Thyroid gland (tissue), 4 donors: Measurements from ENCODE around the gene TXLNB. TPM values are rescaled to one million over a fixed set of nuclear protein-coding genes. Genes with fewer than 3 reads are reported as not detected.

Source experiments
- DNase-seq, 2 donors: peaks; one replicate each; pipeline ENCODE4 v3.0.0-alpha.2; 2019
- H3K27ac ChIP-seq, 3 donors: fragments of 200-600 bp; sonication (generic); 1 replicate in 2 of 3; 2 replicates in 1 of 3; pipeline ENCODE4 v1.5.1; 2016 to 2019; ENCODE audit warnings: mild to moderate bottlenecking in 1 of 3, moderate library complexity in 1 of 3
- H3K27me3 ChIP-seq: fragments of 200-600 bp; sonication (generic); one replicate; pipeline ENCODE4 v1.5.1; 2019
- H3K36me3 ChIP-seq, 2 donors: fragments of 200-600 bp; sonication (generic); one replicate each; pipeline ENCODE4 v1.5.1; 2016 to 2019
- H3K4me1 ChIP-seq, 2 donors: fragments of 200-600 bp; sonication (generic); one replicate each; pipeline ENCODE4 v1.5.1; 2017 to 2019
- H3K4me3 ChIP-seq, 3 donors: fragments of 200-600 bp; sonication (generic); replicated peaks in 1 of 3; 1 replicate in 2 of 3; 2 replicates in 1 of 3; pipeline ENCODE4 v1.5.1; 2016; ENCODE audit warnings: mild to moderate bottlenecking in 1 of 3
- H3K9me3 ChIP-seq: fragments of 200-600 bp; sonication (generic); one replicate; pipeline ENCODE4 v1.5.1; 2017
- POLR2A ChIP-seq, 2 donors: fragments of 450-650 bp; IDR thresholded peaks; one replicate each; pipeline ENCODE4 v1.6.1; 2017; ENCODE audit warnings: antibody characterized with exemption in 2 of 2, mild to moderate bottlenecking in 2 of 2, moderate library complexity in 1 of 2
- WGBS, 2 donors: methylation state at CpG; one replicate each; pipeline ENCODE4 v1.1.5; 2017; 5-methylcytosine and 5-hydroxymethylcytosine counted together
- intact Hi-C: fragments of 100-400 bp; cut with DNase I; formaldehyde crosslinking; loops from one replicate; pipeline ENCODE4 v1.15.1; 2023
- total RNA-seq, 4 donors: library from RNA; depleted of rRNA; stranded (reverse); fragments of >200 nt; gene quantifications; one replicate each; pipeline ENCODE4 v1.2.3, GENCODE V29; 2016
- TF ChIP-seq, protein P1 (sequence below), 6 experiments: fragments of 200-600 bp in 3 of 6; fragments of 450-650 bp in 3 of 6; sonication (generic) in 3 of 6; IDR thresholded peaks; one replicate each; pipeline ENCODE4 v1.5.1; 2016 to 2019; ENCODE audit warnings: antibody characterized with exemption in 6 of 6, mild to moderate bottlenecking in 2 of 6, inconsistent platforms in 1 of 6, moderate library complexity in 1 of 6

The TXLNB gene
- total RNA-seq, 4 donors from 2014 or later = 0.17 to 1.3 (median 0.32) TPM

DNA sequence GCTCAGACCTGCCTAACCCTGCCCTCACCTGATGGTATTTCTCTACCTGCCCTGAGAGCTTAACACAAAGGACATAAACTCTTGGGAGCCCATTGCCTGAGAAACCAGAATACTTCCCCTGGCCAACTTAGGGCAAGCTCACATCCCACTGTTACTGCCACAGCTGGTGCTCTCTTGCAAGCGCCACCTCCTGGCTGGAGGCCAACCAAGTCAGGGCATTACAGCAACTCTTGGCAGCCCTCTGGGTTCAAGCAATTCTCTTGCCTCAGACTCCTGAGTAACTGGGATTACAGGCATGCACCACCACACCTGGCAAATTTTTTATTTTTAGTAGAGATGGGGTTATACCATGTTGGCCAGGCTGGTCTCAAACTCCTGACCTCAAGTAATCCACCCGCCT lies 86.8 kb downstream of the TXLNB start:
- intact Hi-C loops = no loop called here
- Histone ChIP-seq H3K4me3 (no peak overlapping the region), H3K4me1 (no peaks in the 10 kb centered on the region), H3K27ac (no peak overlapping the region), H3K27me3 (no peaks in the 10 kb centered on the region), H3K36me3 (no peaks in the 10 kb centered on the region), H3K9me3 (no peaks in the 10 kb centered on the region)
- WGBS, 2 donors = 98% methylated on average over 2 of the region's 2 CpGs
- TF ChIP-seq, protein P1, sequence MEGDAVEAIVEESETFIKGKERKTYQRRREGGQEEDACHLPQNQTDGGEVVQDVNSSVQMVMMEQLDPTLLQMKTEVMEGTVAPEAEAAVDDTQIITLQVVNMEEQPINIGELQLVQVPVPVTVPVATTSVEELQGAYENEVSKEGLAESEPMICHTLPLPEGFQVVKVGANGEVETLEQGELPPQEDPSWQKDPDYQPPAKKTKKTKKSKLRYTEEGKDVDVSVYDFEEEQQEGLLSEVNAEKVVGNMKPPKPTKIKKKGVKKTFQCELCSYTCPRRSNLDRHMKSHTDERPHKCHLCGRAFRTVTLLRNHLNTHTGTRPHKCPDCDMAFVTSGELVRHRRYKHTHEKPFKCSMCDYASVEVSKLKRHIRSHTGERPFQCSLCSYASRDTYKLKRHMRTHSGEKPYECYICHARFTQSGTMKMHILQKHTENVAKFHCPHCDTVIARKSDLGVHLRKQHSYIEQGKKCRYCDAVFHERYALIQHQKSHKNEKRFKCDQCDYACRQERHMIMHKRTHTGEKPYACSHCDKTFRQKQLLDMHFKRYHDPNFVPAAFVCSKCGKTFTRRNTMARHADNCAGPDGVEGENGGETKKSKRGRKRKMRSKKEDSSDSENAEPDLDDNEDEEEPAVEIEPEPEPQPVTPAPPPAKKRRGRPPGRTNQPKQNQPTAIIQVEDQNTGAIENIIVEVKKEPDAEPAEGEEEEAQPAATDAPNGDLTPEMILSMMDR (IDR thresholded peaks at IDR 0.05) = no peak
- DNase-seq = no peak

DNA sequence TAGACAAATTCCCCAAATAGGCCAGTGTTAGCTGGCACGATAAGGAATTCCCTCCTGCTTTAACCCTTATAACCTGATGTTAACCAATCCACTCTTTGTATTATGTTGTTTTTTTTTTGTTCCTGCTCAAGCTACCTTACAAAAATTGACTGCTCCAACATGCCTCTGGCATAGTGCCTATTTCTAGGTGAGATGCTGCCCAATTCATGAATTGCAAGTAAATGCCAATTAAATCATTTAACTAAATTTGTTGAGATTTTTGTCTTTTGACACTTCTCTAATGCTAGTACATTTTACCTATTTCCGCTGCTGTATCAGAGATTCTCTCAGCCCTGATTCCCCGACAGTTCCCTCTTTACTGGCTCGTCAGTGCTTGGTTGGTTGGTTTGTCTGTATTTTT lies 90.4 kb downstream of the TXLNB start:
- DNase-seq = no peak
- 92 to 94% methylated on average over 4 of the region's 4 CpGs for WGBS, 2 donors

DNA sequence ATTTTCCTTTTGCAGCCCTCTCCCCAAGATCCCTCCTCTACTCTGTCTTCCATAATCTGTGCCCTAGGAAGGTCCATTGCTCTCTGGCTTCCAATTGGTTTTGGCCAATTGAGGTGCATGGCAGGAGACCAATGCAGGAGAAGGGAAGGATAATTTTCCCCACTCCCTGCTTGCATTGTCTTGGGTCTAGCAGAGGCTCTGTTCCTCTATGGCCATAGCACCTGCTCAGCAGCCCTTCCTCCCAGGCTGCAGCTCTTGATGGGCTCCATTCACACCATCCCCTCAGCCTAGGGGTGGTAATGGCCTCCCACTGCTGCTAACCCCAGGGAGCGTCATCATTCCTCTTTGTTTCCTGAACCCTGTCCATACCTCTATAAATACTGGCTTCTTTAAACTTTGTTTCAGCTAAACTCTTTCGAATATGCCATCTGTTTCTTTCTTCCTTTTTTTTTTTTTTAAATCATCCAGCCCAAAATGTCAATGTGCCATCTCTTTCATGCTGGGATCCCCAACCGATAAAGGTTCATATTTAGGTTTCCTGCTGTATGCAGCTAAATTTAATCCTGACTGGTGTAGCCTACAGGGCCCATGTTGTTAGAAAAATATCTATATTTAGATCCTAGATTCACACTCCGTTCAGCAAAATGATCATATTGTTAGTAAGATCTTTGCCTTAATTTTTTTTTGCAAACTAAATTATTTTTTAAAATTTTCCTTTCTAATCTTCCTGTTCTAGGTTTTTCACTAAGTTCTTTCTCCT lies 93.1 kb downstream of the TXLNB start:
- Histone ChIP-seq H3K27ac (no peak overlapping the region), H3K9me3 (no peaks in the 10 kb centered on the region), H3K27me3 (no peaks in the 10 kb centered on the region), H3K4me3 (no peak overlapping the region), H3K4me1 (peaks cover 4 to 5% of the 10 kb centered on the region in 2 donors), H3K36me3 (no peaks in the 10 kb centered on the region)
- TF ChIP-seq, protein P1 (IDR thresholded peaks at IDR 0.05) = no peak
- intact Hi-C loops = no loop called here
- 89% methylated on average over 4 of the region's 4 CpGs for WGBS, 2 donors
- DNase-seq = no peak

More for the DNA sequence above, 90.4 kb downstream of the TXLNB start:
- TF ChIP-seq POLR2A (IDR thresholded peaks at IDR 0.05) = no peak
- TF ChIP-seq, protein P1 (IDR thresholded peaks at IDR 0.05) = no peak
- Histone ChIP-seq H3K36me3 (no peaks in the 10 kb centered on the region), H3K4me1 (no peaks in the 10 kb centered on the region), H3K9me3 (no peaks in the 10 kb centered on the region), H3K27me3 (no peaks in the 10 kb centered on the region), H3K4me3 (no peak overlapping the region), H3K27ac (no peak overlapping the region)
- intact Hi-C loops = no loop called here

DNA sequence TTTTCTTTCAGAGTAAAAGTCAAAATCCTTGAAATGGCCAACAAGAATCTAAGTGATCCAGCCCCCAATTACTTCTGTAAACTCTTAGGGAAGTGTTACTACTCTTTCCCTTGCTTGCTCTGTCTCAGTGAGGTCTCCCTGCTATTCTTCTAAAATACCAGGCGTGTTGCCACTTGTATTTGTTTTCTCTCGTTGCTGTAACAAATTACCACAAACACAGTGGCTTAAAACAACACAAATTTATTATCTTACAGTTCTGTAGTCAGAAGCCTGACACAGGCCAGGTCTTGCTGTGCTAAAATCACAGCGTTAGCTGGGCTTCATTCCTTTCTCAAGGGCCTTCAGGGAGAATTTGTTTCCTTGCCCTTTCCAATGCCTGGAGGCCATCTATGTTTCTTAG lies 97.1 kb downstream of the TXLNB start:
- Histone ChIP-seq H3K4me1 (peaks cover 4 to 5% of the 10 kb centered on the region in 2 donors), H3K27ac (peak overlapping the region in 1 of 3 donors; percentile 16), H3K27me3 (no peaks in the 10 kb centered on the region), H3K4me3 (no peak overlapping the region), H3K36me3 (no peaks in the 10 kb centered on the region), H3K9me3 (no peaks in the 10 kb centered on the region)
- peak in 1 of 2 donors; percentile 18 for DNase-seq
- intact Hi-C loops = no loop called here
- 23 to 24% methylated on average over 3 of the region's 3 CpGs for WGBS, 2 donors
- TF ChIP-seq, protein P1 (IDR thresholded peaks at IDR 0.05) = no peak
- no peak for TF ChIP-seq POLR2A (IDR thresholded peaks at IDR 0.05)

Other genes starting within 250 kb of the TXLNB start
- gene HECA, start 156.9 kb downstream of the TXLNB start, total RNA-seq = 10 to 100 TPM; 23.6 to 42.0 (median 33.0) TPM
- 100 to 1,000 TPM; 178 to 354 (median 261) TPM for gene CITED2, start 82.7 kb upstream of the TXLNB start, total RNA-seq